GM12875 (cell line): Measurements from ENCODE around the gene CPZ.
"Not testable (repeated sequence)": the region's sequence is repeated elsewhere in the genome, so short reads cannot be mapped to it uniquely, and the experiment has no call there.

ENCODE experiments used
- H3K4me3 ChIP-seq: one replicate; pipeline ENCODE4 v1.5.1; 2011; ENCODE audit warnings: low read depth, low read length, control low read depth
- TF ChIP-seq, protein P1 (sequence below): IDR thresholded peaks from 2 replicates; pipeline ENCODE4 v1.5.1; 2011; ENCODE audit warnings: low read depth, mild to moderate bottlenecking, control low read depth, inconsistent platforms, low read length, moderate library complexity, borderline replicate concordance; ENCODE audit not compliant: insufficient read depth

Gene CPZ

DNA sequence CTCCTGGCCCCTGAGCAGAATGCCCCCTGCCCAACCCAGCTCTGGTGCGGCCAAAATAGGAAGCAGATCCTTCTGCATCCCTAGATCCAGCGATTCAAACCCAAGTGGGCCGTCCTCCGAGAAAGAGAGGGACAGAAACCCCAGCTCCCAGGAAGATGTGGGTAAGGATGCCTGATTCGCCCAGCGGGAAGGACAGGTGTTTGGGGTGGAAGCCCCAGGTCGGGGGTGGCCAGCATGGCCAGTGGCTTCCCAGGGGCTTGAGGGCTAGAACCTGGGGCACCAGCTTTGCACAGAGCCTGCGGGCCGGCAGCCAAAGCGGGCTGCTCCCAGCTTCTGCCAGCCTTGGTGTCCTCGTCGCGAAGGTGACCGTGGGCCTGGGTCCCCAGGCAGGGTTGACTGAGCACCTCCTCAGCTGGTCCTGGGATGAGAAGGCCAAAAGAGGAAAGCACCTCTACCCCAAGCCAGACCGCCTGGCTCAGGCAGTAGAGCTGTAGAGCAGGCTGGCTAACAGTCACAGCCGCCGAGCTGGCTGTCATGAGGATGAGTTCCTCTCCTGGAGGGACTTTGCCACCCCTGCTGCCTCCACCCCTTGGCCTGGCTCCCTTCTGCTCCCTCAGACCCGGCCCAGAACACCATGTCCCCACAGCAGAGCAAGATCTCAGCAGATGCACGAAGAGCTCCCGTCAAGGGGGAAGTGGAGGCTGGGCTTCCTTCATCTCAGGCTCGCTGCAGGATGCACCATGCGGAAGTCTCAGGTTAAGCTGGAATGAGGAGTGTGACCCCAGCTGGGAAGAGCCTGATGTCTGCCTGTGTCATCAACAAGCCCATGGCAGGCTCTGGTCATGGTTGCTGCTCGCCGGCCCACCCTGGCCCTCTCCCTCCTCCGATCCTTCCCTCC lies 59.9 kb downstream of the CPZ start:
- no peak overlapping the region for H3K4me3 ChIP-seq
- TF ChIP-seq, protein P1, sequence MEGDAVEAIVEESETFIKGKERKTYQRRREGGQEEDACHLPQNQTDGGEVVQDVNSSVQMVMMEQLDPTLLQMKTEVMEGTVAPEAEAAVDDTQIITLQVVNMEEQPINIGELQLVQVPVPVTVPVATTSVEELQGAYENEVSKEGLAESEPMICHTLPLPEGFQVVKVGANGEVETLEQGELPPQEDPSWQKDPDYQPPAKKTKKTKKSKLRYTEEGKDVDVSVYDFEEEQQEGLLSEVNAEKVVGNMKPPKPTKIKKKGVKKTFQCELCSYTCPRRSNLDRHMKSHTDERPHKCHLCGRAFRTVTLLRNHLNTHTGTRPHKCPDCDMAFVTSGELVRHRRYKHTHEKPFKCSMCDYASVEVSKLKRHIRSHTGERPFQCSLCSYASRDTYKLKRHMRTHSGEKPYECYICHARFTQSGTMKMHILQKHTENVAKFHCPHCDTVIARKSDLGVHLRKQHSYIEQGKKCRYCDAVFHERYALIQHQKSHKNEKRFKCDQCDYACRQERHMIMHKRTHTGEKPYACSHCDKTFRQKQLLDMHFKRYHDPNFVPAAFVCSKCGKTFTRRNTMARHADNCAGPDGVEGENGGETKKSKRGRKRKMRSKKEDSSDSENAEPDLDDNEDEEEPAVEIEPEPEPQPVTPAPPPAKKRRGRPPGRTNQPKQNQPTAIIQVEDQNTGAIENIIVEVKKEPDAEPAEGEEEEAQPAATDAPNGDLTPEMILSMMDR: no peak

GRCh38 chr4:8653326-8654000 lies 60.9 kb downstream of the CPZ start:
- TF ChIP-seq, protein P1: no peak
- no peak overlapping the region for H3K4me3 ChIP-seq

DNA sequence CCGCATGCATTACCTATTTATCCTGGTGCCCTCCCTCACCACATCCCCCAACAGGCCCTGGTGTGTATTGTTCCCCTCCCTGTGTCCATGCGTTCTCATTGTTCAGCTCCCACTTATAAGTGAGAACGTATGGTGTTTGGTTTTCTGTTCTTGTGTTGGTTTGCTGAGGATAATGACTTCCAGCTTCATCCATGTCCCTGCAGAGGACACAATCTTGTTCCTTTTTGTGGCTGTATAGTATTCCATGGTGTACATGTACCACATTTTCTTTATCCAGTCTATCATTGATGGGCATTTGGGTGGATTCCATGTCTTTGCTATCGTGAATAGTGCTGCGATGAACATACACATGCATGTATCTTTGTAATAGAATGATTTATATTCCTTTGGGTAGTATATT lies 61.6 kb downstream of the CPZ start:
- not testable (repeated sequence) for H3K4me3 ChIP-seq

- TF ChIP-seq, protein P1: no peak
These were observed 63.0 kb downstream of the CPZ start for GRCh38 chr4:8655411-8656184.

DNA sequence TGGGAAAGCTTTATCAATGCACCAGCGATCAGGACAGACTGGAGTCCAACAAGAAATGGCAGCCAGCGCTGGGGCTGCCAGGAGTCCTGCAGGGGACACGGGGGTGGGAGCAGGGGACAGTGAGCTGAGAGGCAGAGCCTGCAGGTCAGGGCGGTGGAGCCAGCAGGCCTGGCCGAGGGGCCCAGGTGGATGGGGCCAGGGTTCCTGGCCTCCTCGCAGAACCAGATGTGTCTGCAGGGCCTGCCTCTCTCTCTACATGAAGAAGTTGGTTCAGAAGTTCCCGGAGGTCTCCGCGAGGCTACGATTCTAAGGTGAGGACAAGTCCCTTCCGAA lies 63.6 kb downstream of the CPZ start:
- TF ChIP-seq, protein P1: no peak
- no peak overlapping the region for H3K4me3 ChIP-seq

More at GRCh38 chr4:8655411-8656184, 63.0 kb downstream of the CPZ start:
- no peak overlapping the region for H3K4me3 ChIP-seq

DNA sequence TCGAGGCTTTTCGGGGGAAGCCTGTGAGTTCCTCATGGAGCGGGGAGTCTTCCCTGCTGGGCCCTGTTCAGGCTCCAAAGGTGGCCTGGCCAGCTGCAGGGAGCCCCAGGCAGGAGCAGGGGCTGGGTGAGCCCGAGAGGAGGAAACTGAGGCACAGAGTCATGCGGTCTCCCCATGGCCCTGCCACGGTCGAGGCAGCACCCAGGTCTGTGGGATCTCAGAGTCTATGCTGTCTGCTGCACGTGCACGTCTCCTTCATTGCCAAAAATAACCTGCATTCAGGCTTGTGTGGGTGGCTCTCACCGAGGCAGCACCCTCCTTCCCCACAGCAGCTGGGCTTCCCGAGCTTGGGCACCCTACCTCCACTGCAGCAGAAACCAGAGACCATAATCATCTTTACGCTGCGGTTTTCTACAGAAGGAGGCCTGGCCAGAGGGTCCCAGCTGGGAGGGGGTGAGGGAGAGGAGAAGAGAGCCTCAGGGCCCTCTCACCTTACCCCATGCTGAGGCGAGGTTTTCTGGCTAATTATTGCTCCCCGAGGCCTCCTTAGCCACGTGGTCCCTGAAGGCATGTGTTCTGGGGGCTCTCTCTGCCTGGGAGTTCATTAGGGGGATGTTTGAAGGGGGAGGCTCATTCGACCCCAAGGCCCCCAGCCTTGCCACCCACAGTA lies 64.3 kb downstream of the CPZ start:
- TF ChIP-seq, protein P1: no peak
- H3K4me3 ChIP-seq: no peak overlapping the region
